Panc1 (cell line): Measurements from ENCODE around the gene MLEC. TPM values are rescaled to one million over a fixed set of nuclear protein-coding genes. Genes with fewer than 3 reads are reported as not detected.

Source experiments
- ATAC-seq: fragments of 200-7000 bp; cut with Tn5 transposase; 2 replicates; pipeline ENCODE4 v1.9.1; 2020; ENCODE audit warnings: mild to moderate bottlenecking, moderate library complexity
- BruUV-seq: library from RNA; stranded (reverse); fragments of 400-500 nt; replicated peaks from 2 replicates; lab custom pipeline; 2021; lab: Mats Ljungman, UMichigan
- CTCF ChIA-PET: fragments of 300-600 bp; sonication (Branson Sonifier 250); formaldehyde crosslinking; loops from one replicate; lab custom pipeline; 2022; ENCODE audit warnings: antibody characterized with exemption; lab: Charles Lee
- POLR2A ChIA-PET: fragments of 300-600 bp; sonication (Branson Sonifier 250); formaldehyde crosslinking; loops from one replicate; lab custom pipeline; 2022; ENCODE audit warnings: antibody characterized with exemption; lab: Charles Lee
- DNase-seq: peaks from one replicate; pipeline ENCODE4 v3.0.0-alpha.2; 2010; ENCODE audit warnings: low read depth, low spot score
- H3K27ac ChIP-seq: 2 replicates; pipeline ENCODE4 v1.5.1; 2011; ENCODE audit warnings: mild to moderate bottlenecking, low read length, inconsistent platforms
- H3K27me3 ChIP-seq: fragments of 200-500 bp; sonication (Bioruptor generic); 2 replicates; pipeline ENCODE4 v1.6.0; 2014; ENCODE audit warnings: low read length, inconsistent platforms; ENCODE audit not compliant: control insufficient read depth, insufficient read depth
- H3K36me3 ChIP-seq: fragments of 200-500 bp; sonication (Bioruptor generic); 2 replicates; pipeline ENCODE4 v1.5.1; 2014; ENCODE audit warnings: inconsistent platforms, mild to moderate bottlenecking, low read length, moderate library complexity; ENCODE audit not compliant: control insufficient read depth, insufficient read depth
- H3K4me1 ChIP-seq: 2 replicates; pipeline ENCODE4 v1.5.1; 2011; ENCODE audit warnings: inconsistent platforms, mild to moderate bottlenecking, low read length, moderate library complexity; ENCODE audit not compliant: control insufficient read depth, insufficient read depth
- H3K4me3 ChIP-seq, 2 experiments: 2 replicates each; pipeline ENCODE4 v1.5.1; 2011 to 2012; ENCODE audit warnings: low read depth in 2 of 2, low read length in 2 of 2, mild to moderate bottlenecking in 2 of 2, inconsistent platforms in 1 of 2, moderate library complexity in 1 of 2
- H3K9me3 ChIP-seq: fragments of 200-500 bp; sonication (Bioruptor generic); 2 replicates; pipeline ENCODE4 v1.5.1; 2014; ENCODE audit warnings: low read depth, mild to moderate bottlenecking, inconsistent platforms, low read length, moderate library complexity; ENCODE audit not compliant: control insufficient read depth, insufficient read depth
- POLR2AphosphoS5 ChIP-seq: IDR thresholded peaks from 2 replicates; pipeline ENCODE4 v1.6.1; 2012; ENCODE audit warnings: mild to moderate bottlenecking, low read depth, low read length, moderate library complexity
- SIN3A ChIP-seq: IDR thresholded peaks from 2 replicates; pipeline ENCODE4 v1.6.1; 2012; ENCODE audit warnings: low read depth, mild to moderate bottlenecking, low read length, moderate library complexity, borderline replicate concordance; ENCODE audit not compliant: insufficient read depth
- TCF7L2 ChIP-seq: IDR thresholded peaks from 2 replicates; pipeline ENCODE4 v1.6.1; 2011; ENCODE audit warnings: mild to moderate bottlenecking, low read depth, low read length, inconsistent platforms
- in situ Hi-C: cut with HindIII; loops from 2 replicates; pipeline ENCODE4 v1.10.0; 2016; ENCODE audit warnings: low sequenced_read_pairs, low pct_unique_long_range_greater_than_20kb
- intact Hi-C: fragments of 100-400 bp; cut with micrococcal nuclease; formaldehyde crosslinking; loops from one replicate; pipeline ENCODE4 v1.10.0; 2022; ENCODE audit not compliant: unreplicated experiment
- total RNA-seq: library from RNA; stranded (reverse); gene quantifications from one replicate; pipeline ENCODE4 v1.2.1, GENCODE V29; 2021; ENCODE audit not compliant: unreplicated experiment
- TF ChIP-seq, protein P1 (sequence below): fragments of 450-650 bp; IDR thresholded peaks from 2 replicates; pipeline ENCODE4 v1.5.1; 2017; ENCODE audit warnings: mild to moderate bottlenecking
- TF ChIP-seq, protein P2 (sequence below), 2 experiments: IDR thresholded peaks; 2 replicates each; pipeline ENCODE4 v1.6.1; 2011 to 2012; ENCODE audit warnings: low read depth in 2 of 2, control low read depth in 1 of 2, low read length in 1 of 2, mild to moderate bottlenecking in 1 of 2, moderate library complexity in 1 of 2; ENCODE audit not compliant: insufficient read depth in 1 of 2

MLEC gene
- total RNA-seq, 1 experiment from 2014 or later, result 171 TPM

DNA sequence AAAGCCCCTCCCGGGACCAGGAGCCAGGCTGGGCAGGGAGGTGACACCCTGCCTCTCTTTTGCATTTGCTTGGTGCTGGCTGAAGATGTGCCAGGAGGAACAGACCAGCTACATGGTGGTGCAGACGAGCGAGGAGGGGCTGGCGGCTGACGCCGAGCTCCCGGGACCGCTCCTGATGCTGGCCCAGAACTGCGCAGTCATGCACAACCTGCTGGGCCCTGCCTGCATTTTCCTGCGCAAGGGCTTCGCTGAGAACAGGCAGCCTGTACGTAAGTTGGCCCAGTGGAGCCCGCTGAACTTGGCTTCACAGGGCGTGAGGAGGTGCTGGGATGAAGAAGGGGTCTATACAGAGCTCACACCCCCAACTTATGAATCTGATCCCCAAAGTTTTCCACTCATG lies 30.9 kb upstream of the MLEC start:
- no peak for TF ChIP-seq TCF7L2
- no peak for TF ChIP-seq POLR2AphosphoS5
- TF ChIP-seq, protein P1, sequence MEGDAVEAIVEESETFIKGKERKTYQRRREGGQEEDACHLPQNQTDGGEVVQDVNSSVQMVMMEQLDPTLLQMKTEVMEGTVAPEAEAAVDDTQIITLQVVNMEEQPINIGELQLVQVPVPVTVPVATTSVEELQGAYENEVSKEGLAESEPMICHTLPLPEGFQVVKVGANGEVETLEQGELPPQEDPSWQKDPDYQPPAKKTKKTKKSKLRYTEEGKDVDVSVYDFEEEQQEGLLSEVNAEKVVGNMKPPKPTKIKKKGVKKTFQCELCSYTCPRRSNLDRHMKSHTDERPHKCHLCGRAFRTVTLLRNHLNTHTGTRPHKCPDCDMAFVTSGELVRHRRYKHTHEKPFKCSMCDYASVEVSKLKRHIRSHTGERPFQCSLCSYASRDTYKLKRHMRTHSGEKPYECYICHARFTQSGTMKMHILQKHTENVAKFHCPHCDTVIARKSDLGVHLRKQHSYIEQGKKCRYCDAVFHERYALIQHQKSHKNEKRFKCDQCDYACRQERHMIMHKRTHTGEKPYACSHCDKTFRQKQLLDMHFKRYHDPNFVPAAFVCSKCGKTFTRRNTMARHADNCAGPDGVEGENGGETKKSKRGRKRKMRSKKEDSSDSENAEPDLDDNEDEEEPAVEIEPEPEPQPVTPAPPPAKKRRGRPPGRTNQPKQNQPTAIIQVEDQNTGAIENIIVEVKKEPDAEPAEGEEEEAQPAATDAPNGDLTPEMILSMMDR, result no peak
- TF ChIP-seq SIN3A, result no peak
- TF ChIP-seq, protein P2, sequence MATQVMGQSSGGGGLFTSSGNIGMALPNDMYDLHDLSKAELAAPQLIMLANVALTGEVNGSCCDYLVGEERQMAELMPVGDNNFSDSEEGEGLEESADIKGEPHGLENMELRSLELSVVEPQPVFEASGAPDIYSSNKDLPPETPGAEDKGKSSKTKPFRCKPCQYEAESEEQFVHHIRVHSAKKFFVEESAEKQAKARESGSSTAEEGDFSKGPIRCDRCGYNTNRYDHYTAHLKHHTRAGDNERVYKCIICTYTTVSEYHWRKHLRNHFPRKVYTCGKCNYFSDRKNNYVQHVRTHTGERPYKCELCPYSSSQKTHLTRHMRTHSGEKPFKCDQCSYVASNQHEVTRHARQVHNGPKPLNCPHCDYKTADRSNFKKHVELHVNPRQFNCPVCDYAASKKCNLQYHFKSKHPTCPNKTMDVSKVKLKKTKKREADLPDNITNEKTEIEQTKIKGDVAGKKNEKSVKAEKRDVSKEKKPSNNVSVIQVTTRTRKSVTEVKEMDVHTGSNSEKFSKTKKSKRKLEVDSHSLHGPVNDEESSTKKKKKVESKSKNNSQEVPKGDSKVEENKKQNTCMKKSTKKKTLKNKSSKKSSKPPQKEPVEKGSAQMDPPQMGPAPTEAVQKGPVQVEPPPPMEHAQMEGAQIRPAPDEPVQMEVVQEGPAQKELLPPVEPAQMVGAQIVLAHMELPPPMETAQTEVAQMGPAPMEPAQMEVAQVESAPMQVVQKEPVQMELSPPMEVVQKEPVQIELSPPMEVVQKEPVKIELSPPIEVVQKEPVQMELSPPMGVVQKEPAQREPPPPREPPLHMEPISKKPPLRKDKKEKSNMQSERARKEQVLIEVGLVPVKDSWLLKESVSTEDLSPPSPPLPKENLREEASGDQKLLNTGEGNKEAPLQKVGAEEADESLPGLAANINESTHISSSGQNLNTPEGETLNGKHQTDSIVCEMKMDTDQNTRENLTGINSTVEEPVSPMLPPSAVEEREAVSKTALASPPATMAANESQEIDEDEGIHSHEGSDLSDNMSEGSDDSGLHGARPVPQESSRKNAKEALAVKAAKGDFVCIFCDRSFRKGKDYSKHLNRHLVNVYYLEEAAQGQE (IDR thresholded peaks at IDR 0.05; ENCODE audit: insufficient read depth in 1 of 2, low read depth in 2 of 2, low read length in 1 of 2), result no peak
- POLR2A ChIA-PET, result no interaction called here
- Histone ChIP-seq H3K9me3 (no peaks in the 10 kb centered on the region), H3K4me1 (no peaks in the 10 kb centered on the region), H3K27ac (no peak overlapping the region), H3K27me3 (peaks cover 4% of the 10 kb centered on the region; the same call in 1 of the 2 replicates), H3K36me3 (no peaks in the 10 kb centered on the region), H3K4me3 (no peak overlapping the region)
- intact Hi-C loops (no loop called here), in situ Hi-C loops (no loop called here)
- BruUV-seq, result no TSS peak
- no peak for DNase-seq
- CTCF ChIA-PET, result interaction anchor here (1.0 kb wide), 1 partner anchor 59 kb away, joined by 3 read pairs; no protein-coding TSS in a partner anchor
- ATAC-seq, result no peak

DNA sequence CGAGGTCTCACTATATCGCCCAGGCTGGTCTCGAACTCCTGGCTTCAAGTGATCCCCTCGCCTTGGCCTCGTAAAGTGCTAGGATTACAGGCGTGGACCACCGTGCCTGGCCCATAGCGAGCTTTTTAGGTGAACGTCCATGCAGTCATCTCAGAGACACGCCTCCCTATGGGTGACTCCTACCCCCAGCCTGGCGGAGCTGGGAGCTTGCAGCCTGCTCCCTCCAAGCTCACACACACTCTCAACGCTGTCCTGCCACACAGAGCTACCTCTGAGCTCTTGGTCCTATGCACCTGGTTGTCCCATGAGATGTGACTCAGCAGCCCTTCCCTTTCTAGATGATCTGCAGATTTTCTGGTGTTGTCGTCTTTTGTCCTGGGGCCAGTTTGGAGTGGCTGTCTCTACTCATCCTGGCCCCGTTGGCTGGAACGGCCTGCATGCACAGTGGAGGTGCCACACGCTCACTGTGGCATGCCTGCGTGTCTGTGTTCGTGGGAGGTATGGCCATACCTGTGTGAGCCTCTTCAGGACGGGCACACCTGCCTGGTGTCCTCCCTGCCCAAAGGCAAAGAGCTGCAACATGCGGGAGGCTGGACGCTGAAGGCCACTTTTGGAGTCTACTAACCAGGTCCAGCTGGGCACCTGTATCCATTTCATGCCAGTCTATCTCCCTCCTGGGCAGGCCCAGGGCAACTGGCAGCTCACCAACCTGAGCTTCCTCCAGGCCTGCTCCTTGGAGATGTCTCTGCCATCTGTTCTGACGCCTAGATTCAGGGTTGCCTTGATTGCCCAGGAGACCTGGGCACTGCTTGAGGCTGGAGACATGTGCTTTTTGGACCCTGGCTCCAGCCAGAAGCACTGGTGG lies 28.4 kb upstream of the MLEC start:
- no peaks in the 10 kb centered on the region for H3K27me3 ChIP-seq
- DNase-seq (no peak), ATAC-seq (no peak)
- no peak overlapping the region for H3K27ac ChIP-seq
- in situ Hi-C loops (no loop called here), intact Hi-C loops (no loop called here)
- H3K4me1 ChIP-seq, result no peaks in the 10 kb centered on the region
- TF ChIP-seq POLR2AphosphoS5, result no peak
- TF ChIP-seq, protein P2 (IDR thresholded peaks at IDR 0.05; ENCODE audit: insufficient read depth in 1 of 2, low read depth in 2 of 2, low read length in 1 of 2), result no peak
- TF ChIP-seq TCF7L2, result no peak
- TF ChIP-seq, protein P1, result no peak
- TF ChIP-seq SIN3A, result no peak
- no peak overlapping the region for H3K4me3 ChIP-seq
- ChIA-PET CTCF (no interaction called here), POLR2A (no interaction called here)
- no peaks in the 10 kb centered on the region for H3K36me3 ChIP-seq
- BruUV-seq, result no TSS peak
- no peaks in the 10 kb centered on the region for H3K9me3 ChIP-seq
